Epithelial cell of esophagus (primary cell): ENCODE results near the gene LRRC53.

Source experiments
- DNase-seq: peaks from one replicate; pipeline ENCODE4 v3.0.0; 2010; ENCODE audit warnings: low read depth
- H3K4me3 ChIP-seq: 2 replicates; pipeline ENCODE4 v1.5.1; 2011; ENCODE audit warnings: mild to moderate bottlenecking, low read length, control low read depth
- TF ChIP-seq, protein P1 (sequence below): IDR thresholded peaks from 2 replicates; pipeline ENCODE4 v1.5.1; 2011; ENCODE audit warnings: low read depth, mild to moderate bottlenecking, low read length, control low read depth, inconsistent platforms; ENCODE audit not compliant: insufficient read depth; ENCODE audit errors: missing control alignments

The LRRC53 gene

DNA sequence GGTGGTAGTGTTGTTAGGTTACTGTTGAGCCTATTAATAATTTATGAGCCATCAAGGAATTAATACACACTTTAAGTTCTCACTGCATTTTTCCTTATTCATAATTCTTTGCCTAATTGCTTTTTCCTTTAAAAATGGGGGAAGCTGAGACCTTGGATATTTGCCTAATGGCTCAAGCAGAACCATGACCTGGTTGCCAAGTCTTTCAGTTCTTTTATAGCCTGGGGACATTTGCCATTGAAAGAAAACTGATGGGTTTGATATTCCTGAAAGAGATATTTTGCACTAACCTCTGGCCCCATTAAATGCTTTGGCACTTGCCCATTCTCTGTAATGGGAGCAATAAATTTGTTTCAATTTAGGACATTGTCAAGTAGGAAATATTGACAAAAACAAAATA, 18.5 kb upstream of the LRRC53 start:
- TF ChIP-seq, protein P1, sequence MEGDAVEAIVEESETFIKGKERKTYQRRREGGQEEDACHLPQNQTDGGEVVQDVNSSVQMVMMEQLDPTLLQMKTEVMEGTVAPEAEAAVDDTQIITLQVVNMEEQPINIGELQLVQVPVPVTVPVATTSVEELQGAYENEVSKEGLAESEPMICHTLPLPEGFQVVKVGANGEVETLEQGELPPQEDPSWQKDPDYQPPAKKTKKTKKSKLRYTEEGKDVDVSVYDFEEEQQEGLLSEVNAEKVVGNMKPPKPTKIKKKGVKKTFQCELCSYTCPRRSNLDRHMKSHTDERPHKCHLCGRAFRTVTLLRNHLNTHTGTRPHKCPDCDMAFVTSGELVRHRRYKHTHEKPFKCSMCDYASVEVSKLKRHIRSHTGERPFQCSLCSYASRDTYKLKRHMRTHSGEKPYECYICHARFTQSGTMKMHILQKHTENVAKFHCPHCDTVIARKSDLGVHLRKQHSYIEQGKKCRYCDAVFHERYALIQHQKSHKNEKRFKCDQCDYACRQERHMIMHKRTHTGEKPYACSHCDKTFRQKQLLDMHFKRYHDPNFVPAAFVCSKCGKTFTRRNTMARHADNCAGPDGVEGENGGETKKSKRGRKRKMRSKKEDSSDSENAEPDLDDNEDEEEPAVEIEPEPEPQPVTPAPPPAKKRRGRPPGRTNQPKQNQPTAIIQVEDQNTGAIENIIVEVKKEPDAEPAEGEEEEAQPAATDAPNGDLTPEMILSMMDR: no peak
- no peak overlapping the region for H3K4me3 ChIP-seq
- no peak for DNase-seq

DNA sequence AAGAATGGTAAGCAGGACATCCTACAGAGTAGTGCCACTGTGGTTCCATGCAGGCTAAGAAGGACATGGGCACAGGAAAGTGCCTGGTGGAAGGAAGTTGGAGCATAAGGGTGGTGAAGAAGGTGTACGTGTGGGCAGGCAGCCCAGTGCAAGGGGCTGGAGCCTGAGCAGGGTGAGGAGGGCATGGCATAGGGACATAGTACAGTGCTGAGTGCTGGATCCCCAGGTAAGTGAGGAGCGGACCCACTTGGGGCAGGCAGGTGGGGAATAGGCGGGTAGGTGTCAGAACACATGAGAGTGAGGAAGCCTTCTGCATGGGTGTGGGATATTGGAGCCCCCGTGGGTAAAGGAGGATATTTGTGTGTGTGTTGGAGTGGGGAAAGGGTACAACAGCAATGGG, 15.7 kb upstream of the LRRC53 start:
- no peak for DNase-seq
- no peak overlapping the region for H3K4me3 ChIP-seq
- TF ChIP-seq, protein P1: no peak

DNA sequence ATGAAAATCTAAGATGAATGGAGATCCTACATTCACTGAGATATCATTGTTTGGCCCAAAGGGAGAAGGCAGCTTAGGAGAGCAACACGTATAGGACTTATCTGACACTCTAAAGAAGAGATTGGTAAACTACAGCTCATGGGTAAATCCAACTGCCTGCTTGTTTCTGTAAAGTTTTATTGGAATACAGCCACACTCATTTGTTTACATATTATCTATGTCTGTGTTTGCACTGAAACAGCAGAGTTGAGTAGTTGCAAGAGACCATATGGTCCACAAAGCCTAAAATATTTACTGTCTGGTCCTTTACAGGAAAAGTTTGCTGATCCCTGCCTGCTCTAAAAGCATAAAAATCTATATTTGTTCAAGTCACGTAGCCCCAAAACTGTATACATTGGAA, 14.3 kb upstream of the LRRC53 start:
- H3K4me3 ChIP-seq: no peak overlapping the region
- no peak for DNase-seq
- TF ChIP-seq, protein P1: no peak

DNA sequence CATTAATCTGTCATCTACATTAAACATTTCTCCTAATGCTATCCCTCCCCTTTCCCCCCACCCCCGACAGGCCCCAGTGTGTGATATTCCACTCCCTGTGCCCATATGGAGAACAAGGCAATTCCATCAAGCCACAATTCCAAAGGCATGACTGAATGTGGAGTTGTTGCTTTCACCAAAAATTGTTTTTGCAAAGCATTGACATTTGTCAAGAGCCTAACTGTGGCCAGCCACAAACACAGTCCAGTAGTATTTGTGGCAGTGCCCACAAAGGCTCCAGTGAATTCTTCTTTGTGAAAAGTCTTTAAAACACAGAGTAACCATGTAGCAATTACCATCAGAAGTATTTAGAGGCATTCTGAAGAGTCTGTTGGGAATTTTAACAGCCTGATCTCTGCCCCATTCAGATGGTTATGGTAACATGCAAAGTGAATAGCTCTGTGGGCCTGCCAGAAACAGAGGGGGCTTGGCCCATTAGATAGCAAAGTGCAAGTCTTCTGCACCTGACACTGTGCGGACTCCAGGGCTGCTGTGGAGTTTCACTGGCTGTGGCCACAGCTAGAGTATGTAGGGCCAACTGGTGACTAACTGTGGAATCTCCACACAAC, 11.6 kb upstream of the LRRC53 start:
- no peak for DNase-seq
- TF ChIP-seq, protein P1: no peak
- H3K4me3 ChIP-seq: no peak overlapping the region

DNA sequence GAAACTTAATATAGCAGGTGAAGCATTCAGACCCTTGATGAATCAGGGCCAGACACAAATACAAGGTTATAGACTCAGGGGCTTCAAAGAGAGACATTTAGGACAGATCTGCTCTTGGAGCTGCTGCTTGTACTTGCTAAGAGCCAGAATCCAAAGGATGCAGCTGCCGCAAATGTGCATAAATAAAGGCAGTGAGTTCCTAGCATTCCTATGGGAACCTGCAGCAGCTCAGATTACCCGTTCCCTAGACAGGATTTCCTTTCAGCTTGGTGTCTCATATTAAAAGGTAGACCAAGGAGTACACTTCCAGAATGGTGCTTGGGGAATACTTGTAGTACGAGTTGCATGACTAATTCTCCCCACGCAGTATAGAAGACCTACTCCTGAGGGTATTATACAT, 9.7 kb upstream of the LRRC53 start:
- H3K4me3 ChIP-seq: no peak overlapping the region
- DNase-seq: peak; percentile 10
- TF ChIP-seq, protein P1: no peak

DNA sequence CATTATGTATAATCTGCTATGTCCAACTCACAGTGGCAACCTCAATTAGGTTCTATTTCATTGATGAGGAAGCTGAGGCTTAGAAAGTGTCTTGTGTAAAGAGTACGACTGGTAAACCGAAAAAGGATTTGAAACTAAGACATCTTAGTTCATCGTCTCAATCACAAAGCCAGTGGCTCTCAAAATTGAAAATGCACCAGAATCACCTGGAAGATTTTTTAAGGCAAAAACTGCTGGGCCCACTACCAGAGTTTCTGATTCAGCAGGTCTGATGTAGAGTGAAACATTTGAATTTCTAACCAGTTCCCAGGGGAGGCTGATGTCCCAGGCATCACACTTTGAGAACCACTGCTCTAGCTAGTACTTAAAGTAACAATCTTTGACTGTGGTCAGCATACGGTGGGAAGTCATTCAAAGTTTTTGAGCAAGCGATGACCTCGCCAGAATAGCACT, 5.2 kb upstream of the LRRC53 start:
- TF ChIP-seq, protein P1: no peak
- no peak for DNase-seq
- H3K4me3 ChIP-seq: no peak overlapping the region
